ENCODE data around the gene TGFBR2. TPM values are rescaled to one million over a fixed set of nuclear protein-coding genes. Genes with fewer than 3 reads are reported as not detected.
A peak's percentile ranks its signal among the peaks of the same experiment; 100 is the strongest.

The TGFBR2 gene
- total RNA-seq, 2 donors from 2014 or later, result 91.8 to 143 TPM

GRCh38 chr3:30688776-30689641, 82.6 kb downstream of the TGFBR2 start:
- Histone ChIP-seq H3K27me3 (no peaks in the 10 kb centered on the region), H3K36me3 (replicated peaks in 1 of 2; ENCODE audit: insufficient read depth in 1 of 2, low read depth in 2 of 2) (peaks cover 0 to 6% of the 10 kb centered on the region in 2 donors), H3K27ac (peak overlapping the region; percentile 19 to 68 (median 50)), H3K4me3 (no peak overlapping the region), H3K4me1 (peaks cover 49% of the 10 kb centered on the region), H3K9me3 (no peaks in the 10 kb centered on the region)
- DNase-seq (peak; percentile 31 to 67 (median 53)), ATAC-seq (peak; percentile 62)
- WGBS, 2 donors, result 39 to 41% methylated on average over 10 of the region's 10 CpGs
- no peak for TF ChIP-seq POLR2A (IDR thresholded peaks at IDR 0.05)
- TF ChIP-seq, protein P1, sequence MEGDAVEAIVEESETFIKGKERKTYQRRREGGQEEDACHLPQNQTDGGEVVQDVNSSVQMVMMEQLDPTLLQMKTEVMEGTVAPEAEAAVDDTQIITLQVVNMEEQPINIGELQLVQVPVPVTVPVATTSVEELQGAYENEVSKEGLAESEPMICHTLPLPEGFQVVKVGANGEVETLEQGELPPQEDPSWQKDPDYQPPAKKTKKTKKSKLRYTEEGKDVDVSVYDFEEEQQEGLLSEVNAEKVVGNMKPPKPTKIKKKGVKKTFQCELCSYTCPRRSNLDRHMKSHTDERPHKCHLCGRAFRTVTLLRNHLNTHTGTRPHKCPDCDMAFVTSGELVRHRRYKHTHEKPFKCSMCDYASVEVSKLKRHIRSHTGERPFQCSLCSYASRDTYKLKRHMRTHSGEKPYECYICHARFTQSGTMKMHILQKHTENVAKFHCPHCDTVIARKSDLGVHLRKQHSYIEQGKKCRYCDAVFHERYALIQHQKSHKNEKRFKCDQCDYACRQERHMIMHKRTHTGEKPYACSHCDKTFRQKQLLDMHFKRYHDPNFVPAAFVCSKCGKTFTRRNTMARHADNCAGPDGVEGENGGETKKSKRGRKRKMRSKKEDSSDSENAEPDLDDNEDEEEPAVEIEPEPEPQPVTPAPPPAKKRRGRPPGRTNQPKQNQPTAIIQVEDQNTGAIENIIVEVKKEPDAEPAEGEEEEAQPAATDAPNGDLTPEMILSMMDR (IDR thresholded peaks at IDR 0.05), result no peak
- intact Hi-C loops (cut with DNase I), result no loop called here

GRCh38 chr3:30690199-30690598, 83.8 kb downstream of the TGFBR2 start:
- ATAC-seq (no peak), DNase-seq (no peak)
- WGBS, 2 donors, result 73 to 84% methylated on average over 2 of the region's 2 CpGs
- Histone ChIP-seq H3K36me3 (replicated peaks in 1 of 2; ENCODE audit: insufficient read depth in 1 of 2, low read depth in 2 of 2) (peaks cover 0 to 6% of the 10 kb centered on the region in 2 donors), H3K27me3 (no peaks in the 10 kb centered on the region), H3K4me3 (no peak overlapping the region), H3K9me3 (no peaks in the 10 kb centered on the region), H3K4me1 (peaks cover 42% of the 10 kb centered on the region), H3K27ac (peak overlapping the region in 3 of 4 donors; percentile 19 to 68 (median 54))
- TF ChIP-seq, protein P1 (IDR thresholded peaks at IDR 0.05), result no peak
- no peak for TF ChIP-seq POLR2A (IDR thresholded peaks at IDR 0.05)
- intact Hi-C loops (cut with DNase I), result no loop called here

- Histone ChIP-seq H3K9me3 (no peaks in the 10 kb centered on the region), H3K36me3 (replicated peaks in 1 of 2; ENCODE audit: insufficient read depth in 1 of 2, low read depth in 2 of 2) (peaks cover 0 to 6% of the 10 kb centered on the region in 2 donors), H3K27me3 (no peaks in the 10 kb centered on the region), H3K4me3 (no peak overlapping the region), H3K4me1 (peaks cover 51% of the 10 kb centered on the region), H3K27ac (peak overlapping the region in 1 of 4 donors; percentile 31)
- TF ChIP-seq POLR2A (IDR thresholded peaks at IDR 0.05), result no peak
- TF ChIP-seq, protein P1 (IDR thresholded peaks at IDR 0.05), result no peak
- 55 to 73% methylated on average over 9 to 10 of the region's 10 CpGs for WGBS, 2 donors
- intact Hi-C loops (cut with DNase I), result no loop called here
- ATAC-seq, result no peak
- DNase-seq, result no peak
These were observed 85.0 kb downstream of the TGFBR2 start for GRCh38 chr3:30691249-30691880.

DNA sequence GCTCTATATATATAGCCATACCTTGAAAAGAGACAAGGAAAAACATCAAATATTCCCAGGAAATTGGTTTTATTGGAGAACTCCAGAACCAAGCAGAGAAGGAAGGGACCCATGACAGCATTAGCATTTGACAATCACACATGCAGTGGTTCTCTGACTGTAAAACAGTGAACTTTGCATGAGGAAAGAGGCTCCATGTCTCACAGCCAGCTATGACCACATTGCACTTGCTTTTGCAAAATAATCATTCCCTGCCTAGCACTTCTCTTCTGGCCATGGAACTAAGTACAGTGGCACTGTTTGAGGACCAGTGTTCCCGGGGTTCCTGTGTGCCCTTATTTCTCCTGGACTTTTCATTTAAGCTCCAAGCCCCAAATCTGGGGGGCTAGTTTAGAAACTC, 85.5 kb downstream of the TGFBR2 start:
- ATAC-seq (no peak), DNase-seq (no peak)
- intact Hi-C loops (cut with DNase I), result no loop called here
- Histone ChIP-seq H3K36me3 (replicated peaks in 1 of 2; ENCODE audit: insufficient read depth in 1 of 2, low read depth in 2 of 2) (peaks cover 0 to 6% of the 10 kb centered on the region in 2 donors), H3K27ac (no peak overlapping the region), H3K4me1 (peaks cover 57% of the 10 kb centered on the region), H3K9me3 (no peaks in the 10 kb centered on the region), H3K27me3 (no peaks in the 10 kb centered on the region), H3K4me3 (no peak overlapping the region)
- TF ChIP-seq, protein P1 (IDR thresholded peaks at IDR 0.05), result no peak
- no peak for TF ChIP-seq POLR2A (IDR thresholded peaks at IDR 0.05)
- WGBS, 2 donors, result 70 to 100% methylated on average over 1 of the region's 1 CpG
